CD4-positive, alpha-beta memory T cell (primary cell): ENCODE data around the gene ABCC10. TPM values are rescaled to one million over a fixed set of nuclear protein-coding genes. Genes with fewer than 3 reads are reported as not detected.
"Not testable (repeated sequence)": the region's sequence is repeated elsewhere in the genome, so short reads cannot be mapped to it uniquely, and the experiment has no call there.

Experiments used
- CTCF ChIA-PET: fragments of 350-600 bp; sonication (Branson Sonifier 250); formaldehyde crosslinking; loops from one replicate; lab custom pipeline; 2021; ENCODE audit warnings: inconsistent platforms; ENCODE audit not compliant: partially characterized antibody; lab: Charles Lee
- POLR2A ChIA-PET: fragments of 350-600 bp; sonication (Branson Sonifier 250); formaldehyde crosslinking; loops from one replicate; lab custom pipeline; 2021; ENCODE audit not compliant: partially characterized antibody; lab: Charles Lee
- DNase-seq, 5 donors: peaks; one replicate each; pipeline versions ENCODE4 v3.0.0 to v3.0.0-alpha.2; 2020 to 2022; ENCODE audit warnings: mixed read lengths in 1 of 5
- H3K27ac ChIP-seq: one replicate; pipeline ENCODE4 v1.7.0; 2013; ENCODE audit warnings: low read depth, low read length
- H3K27me3 ChIP-seq: 2 replicates; pipeline ENCODE4 v1.7.0; 2013; ENCODE audit warnings: mild to moderate bottlenecking, low read length, moderate library complexity; ENCODE audit not compliant: insufficient read depth
- H3K36me3 ChIP-seq: 2 replicates; pipeline ENCODE4 v1.7.0; 2013; ENCODE audit warnings: mild to moderate bottlenecking, low read length, moderate library complexity; ENCODE audit not compliant: insufficient read depth
- H3K4me1 ChIP-seq: 2 replicates; pipeline ENCODE4 v1.7.0; 2013; ENCODE audit warnings: mild to moderate bottlenecking, low read length, moderate library complexity; ENCODE audit not compliant: insufficient read depth
- H3K4me3 ChIP-seq, 2 donors: one replicate each; pipeline ENCODE4 v1.7.0; 2013; ENCODE audit warnings: low read length in 2 of 2, mild to moderate bottlenecking in 1 of 2
- H3K9me3 ChIP-seq, 2 donors: one replicate each; pipeline ENCODE4 v1.7.0; 2013; ENCODE audit warnings: low read length in 2 of 2, control low read depth in 1 of 2; ENCODE audit not compliant: control insufficient read depth in 1 of 2
- H3K27ac Mint-ChIP-seq, 7 donors: one replicate each; pipeline ENCODE4 v1.8.0; 2020 to 2021; ENCODE audit warnings: mixed read lengths in 7 of 7, mild to moderate bottlenecking in 6 of 7, inconsistent platforms in 3 of 7, moderate library complexity in 3 of 7
- H3K27me3 Mint-ChIP-seq, 2 donors: one replicate each; pipeline ENCODE4 v1.8.0; 2020 to 2021; ENCODE audit warnings: mixed read lengths in 2 of 2
- H3K36me3 Mint-ChIP-seq, 2 donors: one replicate each; pipeline ENCODE4 v1.8.0; 2020 to 2021; ENCODE audit warnings: mixed read lengths in 2 of 2, inconsistent platforms in 1 of 2, mild to moderate bottlenecking in 1 of 2
- H3K4me1 Mint-ChIP-seq, 4 donors: one replicate each; pipeline ENCODE4 v1.8.0; 2020 to 2021; ENCODE audit warnings: mixed read lengths in 4 of 4, mild to moderate bottlenecking in 1 of 4
- H3K4me3 Mint-ChIP-seq, 8 donors: one replicate each; pipeline ENCODE4 v1.8.0; 2020 to 2021; ENCODE audit warnings: mixed read lengths in 8 of 8, mild to moderate bottlenecking in 7 of 8, moderate library complexity in 6 of 8, inconsistent platforms in 3 of 8
- H3K9me3 Mint-ChIP-seq, 8 donors: one replicate each; pipeline ENCODE4 v1.8.0; 2020 to 2021; ENCODE audit warnings: mixed read lengths in 8 of 8, mild to moderate bottlenecking in 5 of 8, inconsistent platforms in 3 of 8, moderate library complexity in 1 of 8
- intact Hi-C: fragments of 100-400 bp; cut with micrococcal nuclease; formaldehyde crosslinking; loops from one replicate; pipeline ENCODE4 v1.15.1; 2023
- polyA plus RNA-seq, 2 donors: library from polyadenylated mRNA; unstranded; fragments of 300-500 nt; fragmentation: Illumina TruSeq; gene quantifications; one replicate each; pipeline ENCODE4 v1.2.3, GENCODE V29; 2021
- total RNA-seq, 2 experiments: library from RNA; stranded (reverse); gene quantifications; one replicate each; pipeline ENCODE4 v1.2.3, GENCODE V29; 2021

The ABCC10 gene
- total and polyA plus RNA-seq, 4 experiments from 2014 or later, result 11.4 to 80.0 (median 47.4) TPM

DNA sequence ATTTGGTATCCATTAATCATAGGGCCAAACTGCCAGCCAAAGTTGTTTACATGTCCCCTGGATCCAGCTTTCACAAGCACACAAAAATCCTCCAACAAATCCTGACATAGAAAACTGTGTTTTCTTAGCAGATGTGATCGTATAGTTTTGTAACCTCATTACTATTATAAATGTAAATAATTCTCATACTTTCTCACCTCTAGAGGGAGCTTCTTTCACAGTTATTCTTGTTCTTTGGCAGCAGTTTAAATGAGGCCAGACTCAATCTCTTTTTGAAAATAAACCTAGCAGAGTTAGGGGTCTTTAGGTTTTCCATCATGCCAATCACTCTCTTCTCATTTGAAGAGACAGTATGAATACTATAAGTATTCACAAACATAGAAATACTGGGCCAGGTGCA is 40.8 kb upstream of the ABCC10 start:
- peaks cover 0 to 2% of the 10 kb centered on the region in 2 donors for H3K36me3 Mint-ChIP-seq
- peaks cover 0 to 14% (median 5%) of the 10 kb centered on the region in 8 donors for H3K9me3 Mint-ChIP-seq
- peak overlapping the region in 6 of 7 donors; percentile 43 to 92 (median 84) for H3K27ac Mint-ChIP-seq
- DNase-seq, result peak in 3 of 5 donors; percentile 29 to 60 (median 36)
- CTCF ChIA-PET, result interaction anchor here (1.3 kb wide), 1 partner anchor 51 kb away, joined by 3 read pairs; no protein-coding TSS in a partner anchor
- Histone ChIP-seq H3K9me3 (no peaks in the 10 kb centered on the region), H3K4me1 (peaks cover 67% of the 10 kb centered on the region), H3K4me3 (no peak overlapping the region), H3K27me3 (no peaks in the 10 kb centered on the region), H3K27ac (no peak overlapping the region), H3K36me3 (no peaks in the 10 kb centered on the region)
- POLR2A ChIA-PET, result interaction anchor here (1.1 to 1.8 kb wide), 3 partner anchors 11 to 18 kb away, joined by 4 to 12 read pairs (median 5); partner anchors contain the start of gene ZNF318
- peaks cover 0 to 8% of the 10 kb centered on the region in 2 donors for H3K27me3 Mint-ChIP-seq
- H3K4me1 Mint-ChIP-seq, result peaks cover 54 to 74% (median 63%) of the 10 kb centered on the region in 4 donors
- intact Hi-C loops, result loop anchor here (1.0 kb wide), 1 partner anchor 120 kb away; no protein-coding TSS in a partner anchor
- H3K4me3 Mint-ChIP-seq, result peak overlapping the region in 2 of 8 donors; percentile 28 to 64

DNA sequence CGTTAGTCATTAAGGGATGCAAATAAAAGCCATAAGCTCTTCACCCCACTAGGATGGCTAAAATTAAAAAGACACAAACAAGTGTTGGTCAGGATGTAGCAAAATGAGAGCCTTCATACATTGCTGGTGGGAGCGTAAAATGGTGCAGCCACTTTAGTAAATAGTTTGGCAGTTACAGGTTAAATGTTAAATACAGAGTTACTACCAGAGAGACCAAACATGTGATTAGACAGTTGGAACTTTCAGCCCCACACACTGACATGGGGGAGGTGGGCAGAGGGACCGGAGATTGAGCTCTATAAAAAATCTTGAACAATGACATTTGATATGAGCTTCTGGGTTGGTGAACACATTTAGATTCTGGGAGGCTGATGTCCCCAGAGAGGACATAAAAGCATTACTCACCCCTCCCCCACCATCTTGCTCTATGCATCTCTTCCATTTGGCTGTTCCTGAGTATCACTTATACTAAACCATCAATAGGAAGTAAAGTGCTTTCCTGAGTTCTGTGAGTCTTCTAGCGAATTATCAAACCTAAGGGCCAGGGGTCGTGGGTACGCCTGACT is 37.5 kb upstream of the ABCC10 start:
- H3K27me3 ChIP-seq, result no peaks in the 10 kb centered on the region
- no peak overlapping the region for H3K4me3 ChIP-seq
- no peak overlapping the region for H3K27ac ChIP-seq
- peaks cover 0 to 9% (median 1%) of the 10 kb centered on the region in 8 donors for H3K9me3 Mint-ChIP-seq
- H3K4me1 ChIP-seq, result peaks cover 45% of the 10 kb centered on the region
- POLR2A ChIA-PET, result interaction anchor here (0.9 to 1.2 kb wide), 3 partner anchors 20 to 460 kb away, joined by 3 to 5 read pairs (median 3); partner anchors contain the start of genes CNPY3 and ZNF318
- peaks cover 0 to 8% of the 10 kb centered on the region in 2 donors for H3K27me3 Mint-ChIP-seq
- H3K4me1 Mint-ChIP-seq, result peaks cover 37 to 65% (median 49%) of the 10 kb centered on the region in 4 donors
- no peak overlapping the region for H3K27ac Mint-ChIP-seq
- H3K36me3 ChIP-seq, result no peaks in the 10 kb centered on the region
- CTCF ChIA-PET, result interaction anchor here (1.2 to 2.5 kb wide), 3 partner anchors 8 to 126 kb away, joined by 3 to 12 read pairs (median 10); partner anchors contain the start of gene CRIP3
- no peak overlapping the region for H3K4me3 Mint-ChIP-seq
- no peaks in the 10 kb centered on the region for H3K36me3 Mint-ChIP-seq
- intact Hi-C loops, result no loop called here
- no peak for DNase-seq
- no peaks in the 10 kb centered on the region for H3K9me3 ChIP-seq

DNA sequence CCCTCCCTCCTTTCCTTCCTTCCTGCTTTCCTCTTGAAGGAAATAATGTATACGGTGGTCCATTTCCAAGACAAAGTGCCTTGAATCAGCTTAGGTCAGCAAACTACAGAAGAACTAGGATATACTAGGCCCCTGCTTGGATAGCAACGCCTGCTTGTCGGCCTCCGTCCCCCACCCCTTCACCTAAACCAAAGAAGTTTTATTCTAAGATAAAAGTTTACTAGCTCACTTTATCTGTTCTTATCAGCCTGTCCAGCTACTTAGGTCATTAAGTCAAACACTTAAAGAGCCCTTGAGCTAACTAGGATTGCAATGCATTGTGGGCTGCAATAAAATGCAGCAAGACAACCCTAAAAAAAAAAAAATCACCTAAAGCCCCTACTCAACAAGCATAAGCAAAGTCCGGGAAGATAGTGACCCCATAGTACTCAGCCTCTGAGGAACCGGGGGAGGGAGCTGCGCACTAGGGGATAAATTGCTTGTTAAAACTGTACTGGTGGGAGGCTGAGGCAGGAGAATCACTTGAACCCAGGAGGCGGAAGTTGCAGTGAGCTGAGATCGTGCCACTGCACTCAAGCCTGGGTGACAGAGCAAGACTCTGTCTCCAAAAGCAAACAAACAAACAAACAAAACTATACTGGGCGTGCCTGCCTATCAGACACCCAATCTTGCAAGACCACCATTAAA is 36.4 kb upstream of the ABCC10 start:
- DNase-seq, H3K36me3 ChIP-seq, H3K36me3 Mint-ChIP-seq, H3K27ac ChIP-seq, H3K27me3 ChIP-seq, H3K9me3 Mint-ChIP-seq, intact Hi-C loops, H3K9me3 ChIP-seq, H3K27me3 Mint-ChIP-seq: not testable (repeated sequence)
- Histone ChIP-seq H3K4me3 (peak overlapping the region in 1 of 2 donors; percentile 29), H3K4me1 (peaks cover 35% of the 10 kb centered on the region)
- ChIA-PET POLR2A (interaction anchor here (3.4 kb wide), 1 partner anchor 22 kb away, joined by 18 read pairs; the partner anchor contains the start of gene ZNF318), CTCF (interaction anchor here (1.1 to 2.2 kb wide), 5 partner anchors 15 to 127 kb away, joined by 3 to 10 read pairs (median 4); partner anchors contain the start of gene CRIP3)
- Mint-ChIP-seq H3K4me3 (peak overlapping the region; percentile 64 to 92 (median 82)), H3K27ac (peak overlapping the region in 6 of 7 donors; percentile 57 to 88 (median 72)), H3K4me1 (peaks cover 28 to 54% (median 40%) of the 10 kb centered on the region in 4 donors)

DNA sequence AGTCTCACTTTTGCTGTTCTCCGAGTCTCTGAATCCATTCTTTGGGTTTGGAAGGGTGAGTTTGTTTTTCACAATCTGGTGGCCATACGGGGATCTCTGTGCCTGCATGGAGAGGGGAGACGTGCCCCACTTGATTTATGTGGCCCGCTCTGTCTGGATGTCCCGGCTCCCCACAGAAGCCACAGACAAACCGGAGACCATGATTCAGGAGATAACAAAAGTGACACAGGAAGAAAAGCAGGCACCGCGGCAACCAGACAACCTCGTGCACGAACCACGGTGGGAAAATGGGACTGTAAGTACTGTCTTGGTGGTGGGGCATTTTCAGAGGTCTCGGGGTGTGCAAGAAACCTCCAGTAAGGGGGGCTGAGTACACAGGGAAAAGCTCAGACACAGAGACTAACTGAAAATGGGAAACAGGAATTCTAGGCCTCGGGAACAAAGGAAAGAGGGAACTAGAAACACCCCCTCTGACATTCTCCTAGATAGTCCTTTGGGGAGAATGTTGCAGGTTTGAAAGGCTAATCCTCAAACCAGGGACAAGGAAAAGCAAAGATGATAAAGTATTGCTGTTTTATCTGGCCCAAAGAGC is 35.8 kb upstream of the ABCC10 start:
- Mint-ChIP-seq H3K27me3 (peaks cover 0 to 8% of the 10 kb centered on the region in 2 donors), H3K27ac (peak overlapping the region; percentile 29 to 88 (median 65)), H3K9me3 (no peaks in the 10 kb centered on the region), H3K4me3 (peak overlapping the region; percentile 12 to 92 (median 82)), H3K36me3 (no peaks in the 10 kb centered on the region), H3K4me1 (peaks cover 24 to 48% (median 34%) of the 10 kb centered on the region in 4 donors)
- ChIA-PET POLR2A (interaction anchor here (0.7 to 3.4 kb wide), 4 partner anchors 8 to 28 kb away, joined by 3 to 18 read pairs (median 4); partner anchors contain the start of gene ZNF318), CTCF (interaction anchor here (1.1 to 1.6 kb wide), 4 partner anchors 16 to 128 kb away, joined by 3 to 4 read pairs (median 4); no protein-coding TSS in a partner anchor)
- H3K27ac ChIP-seq, result no peak overlapping the region
- H3K4me1 ChIP-seq, result peaks cover 30% of the 10 kb centered on the region
- peak; percentile 44 to 73 (median 53) for DNase-seq
- intact Hi-C loops, result no loop called here
- H3K4me3 ChIP-seq, result peak overlapping the region in 1 of 2 donors; percentile 29
- H3K36me3 ChIP-seq, result no peaks in the 10 kb centered on the region
- H3K27me3 ChIP-seq, result no peaks in the 10 kb centered on the region
- H3K9me3 ChIP-seq, result no peaks in the 10 kb centered on the region

DNA sequence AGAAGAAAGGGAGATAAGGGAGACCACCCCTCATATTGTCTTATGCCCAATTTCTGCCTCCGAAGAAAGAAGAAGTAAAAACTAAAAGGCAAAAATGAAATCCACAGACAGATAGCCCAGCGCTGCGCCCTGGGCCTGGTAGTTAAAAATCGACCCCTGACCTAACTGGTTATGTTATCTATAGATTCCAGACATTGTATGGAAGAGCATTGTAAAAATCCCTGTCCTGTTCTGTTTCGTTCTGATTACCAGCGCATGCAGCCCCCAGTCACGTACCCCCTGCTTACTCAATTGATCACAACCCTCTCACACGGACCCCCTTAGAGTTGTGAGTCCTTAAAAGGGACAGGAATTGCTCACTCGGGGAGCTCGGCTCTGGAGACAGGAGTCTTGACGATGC is 34.2 kb upstream of the ABCC10 start:
- H3K4me3 ChIP-seq, H3K9me3 Mint-ChIP-seq, H3K27me3 Mint-ChIP-seq, H3K27ac ChIP-seq, H3K9me3 ChIP-seq, H3K4me3 Mint-ChIP-seq, H3K27me3 ChIP-seq, H3K27ac Mint-ChIP-seq, H3K36me3 Mint-ChIP-seq, DNase-seq, H3K36me3 ChIP-seq, intact Hi-C loops: not testable (repeated sequence)
- POLR2A ChIA-PET, result interaction anchor here (1.9 to 3.4 kb wide), 2 partner anchors 9 to 24 kb away, joined by 6 to 18 read pairs; partner anchors contain the start of gene ZNF318
- CTCF ChIA-PET, result interaction anchor here (1.1 to 1.8 kb wide), 5 partner anchors 32 to 250 kb away, joined by 3 to 5 read pairs (median 3); partner anchors contain the start of gene CRIP3
- peaks cover 34% of the 10 kb centered on the region for H3K4me1 ChIP-seq
- H3K4me1 Mint-ChIP-seq, result peaks cover 25 to 53% (median 36%) of the 10 kb centered on the region in 4 donors

DNA sequence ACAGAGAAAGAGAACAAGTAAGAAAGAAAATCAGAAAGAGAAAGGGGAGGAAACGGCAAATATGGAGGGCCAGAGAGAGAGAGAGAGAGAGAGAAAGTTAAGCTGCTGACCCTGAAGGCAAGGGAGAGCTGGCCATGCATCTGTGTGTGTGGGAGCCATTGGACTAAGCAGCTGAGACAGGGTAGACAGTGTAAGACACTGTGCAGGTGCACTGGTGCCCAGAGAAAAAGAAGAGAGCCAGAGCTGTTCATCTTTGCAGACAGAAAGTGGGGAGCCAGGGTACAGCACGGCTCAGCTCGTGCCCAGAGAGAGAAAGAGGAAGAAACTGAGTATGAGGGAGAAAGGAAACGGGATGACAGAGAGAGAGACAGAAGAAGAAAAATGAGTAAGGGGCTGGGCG is 33.7 kb upstream of the ABCC10 start:
- H3K27ac ChIP-seq, result no peak overlapping the region
- no peaks in the 10 kb centered on the region for H3K27me3 ChIP-seq
- ChIA-PET CTCF (interaction anchor here (1.1 to 1.8 kb wide), 5 partner anchors 32 to 250 kb away, joined by 3 to 5 read pairs (median 3); partner anchors contain the start of gene CRIP3), POLR2A (interaction anchor here (1.2 to 3.4 kb wide), 2 partner anchors 9 to 24 kb away, joined by 3 to 18 read pairs; partner anchors contain the start of gene ZNF318)
- Mint-ChIP-seq H3K4me1 (peaks cover 25 to 53% (median 36%) of the 10 kb centered on the region in 4 donors), H3K9me3 (no peaks in the 10 kb centered on the region), H3K36me3 (no peaks in the 10 kb centered on the region), H3K27ac (peak overlapping the region in 1 of 7 donors; percentile 12), H3K27me3 (peaks cover 0 to 8% of the 10 kb centered on the region in 2 donors), H3K4me3 (no peak overlapping the region)
- no peak for DNase-seq
- peaks cover 34% of the 10 kb centered on the region for H3K4me1 ChIP-seq
- intact Hi-C loops, result no loop called here
- H3K4me3 ChIP-seq, result no peak overlapping the region
- no peaks in the 10 kb centered on the region for H3K9me3 ChIP-seq
- no peaks in the 10 kb centered on the region for H3K36me3 ChIP-seq
